Measurements from ENCODE around the gene HCST. TPM values are rescaled to one million over a fixed set of nuclear protein-coding genes. Genes with fewer than 3 reads are reported as not detected.
"Not testable (repeated sequence)": the region's sequence is repeated elsewhere in the genome, so short reads cannot be mapped to it uniquely, and the experiment has no call there.

The HCST gene
- total RNA-seq, 2 donors from 2014 or later: 4.9 TPM; not detected in 1

GRCh38 chr19:35909684-35910035, 7.3 kb downstream of the HCST start:
- Histone ChIP-seq H3K36me3 (no peaks in the 10 kb centered on the region), H3K27me3 (replicated peaks; ENCODE audit: insufficient read depth) (no peaks in the 10 kb centered on the region), H3K27ac (no peak overlapping the region), H3K4me1 (replicated peaks) (no peaks in the 10 kb centered on the region), H3K4me3 (no peak overlapping the region), H3K9me3 (no peaks in the 10 kb centered on the region)
- no peak for DNase-seq (ENCODE audit: low spot score)
- 75% methylated on average over 6 of the region's 6 CpGs for WGBS
- intact Hi-C loops (cut with DNase I): no loop called here
- TF ChIP-seq POLR2A (IDR thresholded peaks at IDR 0.05): no peak
- no peak for TF ChIP-seq POLR2AphosphoS5 (IDR thresholded peaks at IDR 0.05)
- TF ChIP-seq, protein P1, sequence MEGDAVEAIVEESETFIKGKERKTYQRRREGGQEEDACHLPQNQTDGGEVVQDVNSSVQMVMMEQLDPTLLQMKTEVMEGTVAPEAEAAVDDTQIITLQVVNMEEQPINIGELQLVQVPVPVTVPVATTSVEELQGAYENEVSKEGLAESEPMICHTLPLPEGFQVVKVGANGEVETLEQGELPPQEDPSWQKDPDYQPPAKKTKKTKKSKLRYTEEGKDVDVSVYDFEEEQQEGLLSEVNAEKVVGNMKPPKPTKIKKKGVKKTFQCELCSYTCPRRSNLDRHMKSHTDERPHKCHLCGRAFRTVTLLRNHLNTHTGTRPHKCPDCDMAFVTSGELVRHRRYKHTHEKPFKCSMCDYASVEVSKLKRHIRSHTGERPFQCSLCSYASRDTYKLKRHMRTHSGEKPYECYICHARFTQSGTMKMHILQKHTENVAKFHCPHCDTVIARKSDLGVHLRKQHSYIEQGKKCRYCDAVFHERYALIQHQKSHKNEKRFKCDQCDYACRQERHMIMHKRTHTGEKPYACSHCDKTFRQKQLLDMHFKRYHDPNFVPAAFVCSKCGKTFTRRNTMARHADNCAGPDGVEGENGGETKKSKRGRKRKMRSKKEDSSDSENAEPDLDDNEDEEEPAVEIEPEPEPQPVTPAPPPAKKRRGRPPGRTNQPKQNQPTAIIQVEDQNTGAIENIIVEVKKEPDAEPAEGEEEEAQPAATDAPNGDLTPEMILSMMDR (IDR thresholded peaks at IDR 0.05): no peak

- intact Hi-C loops (cut with DNase I); DNase-seq (ENCODE audit: low spot score); H3K27ac ChIP-seq; H3K9me3 ChIP-seq; H3K4me1 ChIP-seq (replicated peaks); H3K27me3 ChIP-seq (replicated peaks; ENCODE audit: insufficient read depth); H3K4me3 ChIP-seq; H3K36me3 ChIP-seq: not testable (repeated sequence)
- 95% methylated on average over 14 of the region's 14 CpGs for WGBS
Observed at GRCh38 chr19:35910355-35910754, 8.0 kb downstream of the HCST start.

- DNase-seq (ENCODE audit: low spot score): no peak
- intact Hi-C loops (cut with DNase I): no loop called here
- no peak overlapping the region for H3K27ac ChIP-seq
- no peaks in the 10 kb centered on the region for H3K36me3 ChIP-seq
- 63% methylated on average over 3 of the region's 3 CpGs for WGBS
- TF ChIP-seq POLR2AphosphoS5 (IDR thresholded peaks at IDR 0.05) (no peak), POLR2A (IDR thresholded peaks at IDR 0.05) (no peak)
- TF ChIP-seq, protein P1 (IDR thresholded peaks at IDR 0.05): no peak
- H3K9me3 ChIP-seq: no peaks in the 10 kb centered on the region
- H3K4me1 ChIP-seq (replicated peaks): no peaks in the 10 kb centered on the region
- no peak overlapping the region for H3K4me3 ChIP-seq
- H3K27me3 ChIP-seq (replicated peaks; ENCODE audit: insufficient read depth): no peaks in the 10 kb centered on the region
Observed at GRCh38 chr19:35911173-35911572, 8.8 kb downstream of the HCST start.

DNA sequence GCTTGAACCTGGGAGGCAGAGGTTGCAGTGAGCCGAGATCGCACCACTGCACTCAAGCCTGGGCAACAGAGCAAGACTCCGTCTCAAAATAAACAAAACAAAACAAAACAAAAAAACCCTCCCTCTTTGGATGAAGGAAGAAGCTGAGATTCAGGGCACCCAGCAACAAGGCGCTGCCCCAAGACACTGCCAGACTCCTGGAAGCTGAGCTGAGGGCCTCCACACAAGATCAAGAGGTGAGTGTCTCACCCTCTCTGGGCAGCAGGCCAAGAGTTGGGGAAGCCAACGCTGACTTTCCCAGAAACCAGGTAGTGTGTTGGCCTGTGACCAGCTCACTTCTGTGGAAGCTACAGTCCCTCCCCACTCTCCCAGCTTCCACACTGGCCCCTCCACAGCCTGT, 9.5 kb downstream of the HCST start:
- Histone ChIP-seq H3K9me3 (no peaks in the 10 kb centered on the region), H3K4me1 (replicated peaks) (no peaks in the 10 kb centered on the region), H3K36me3 (no peaks in the 10 kb centered on the region), H3K27me3 (replicated peaks; ENCODE audit: insufficient read depth) (no peaks in the 10 kb centered on the region), H3K27ac (no peak overlapping the region), H3K4me3 (no peak overlapping the region)
- intact Hi-C loops (cut with DNase I): no loop called here
- 50% methylated on average over 5 of the region's 5 CpGs for WGBS
- DNase-seq (ENCODE audit: low spot score): no peak
- TF ChIP-seq, protein P1 (IDR thresholded peaks at IDR 0.05): no peak
- no peak for TF ChIP-seq POLR2AphosphoS5 (IDR thresholded peaks at IDR 0.05)
- TF ChIP-seq POLR2A (IDR thresholded peaks at IDR 0.05): no peak

DNA sequence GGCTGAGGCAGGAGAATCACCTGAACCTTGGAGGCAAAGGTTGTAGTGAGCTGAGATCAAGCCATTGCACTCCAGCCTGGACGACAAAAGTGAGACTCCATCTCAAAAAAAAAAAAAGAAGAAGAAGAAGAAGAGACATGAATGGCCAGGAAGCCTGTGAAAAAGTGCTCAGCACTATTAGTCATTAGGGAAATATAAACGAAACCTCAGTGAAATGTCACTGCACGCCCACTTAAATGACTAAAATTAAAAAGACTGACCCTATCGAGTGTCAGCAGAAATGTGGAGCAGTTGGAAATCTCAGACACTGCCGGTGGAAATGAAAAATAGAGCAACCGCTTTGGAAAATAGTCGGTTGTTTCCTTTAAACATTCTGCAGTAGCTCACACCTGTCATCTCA, 11.3 kb downstream of the HCST start:
- Histone ChIP-seq H3K4me1 (replicated peaks) (no peaks in the 10 kb centered on the region), H3K36me3 (no peaks in the 10 kb centered on the region), H3K27ac (no peak overlapping the region), H3K9me3 (no peaks in the 10 kb centered on the region), H3K27me3 (replicated peaks; ENCODE audit: insufficient read depth) (no peaks in the 10 kb centered on the region), H3K4me3 (no peak overlapping the region)
- WGBS: 33% methylated on average over 7 of the region's 7 CpGs
- DNase-seq (ENCODE audit: low spot score): no peak
- no peak for TF ChIP-seq POLR2AphosphoS5 (IDR thresholded peaks at IDR 0.05)
- TF ChIP-seq, protein P1 (IDR thresholded peaks at IDR 0.05): no peak
- no peak for TF ChIP-seq POLR2A (IDR thresholded peaks at IDR 0.05)
- intact Hi-C loops (cut with DNase I): no loop called here
